GM18873 (cell line): Measurements from ENCODE around the gene LNPEP.
"Not testable (repeated sequence)": the region's sequence is repeated elsewhere in the genome, so short reads cannot be mapped to it uniquely, and the experiment has no call there.

Experiments
- ATAC-seq: cut with Tn5 transposase; IDR thresholded peaks from one replicate; pipeline ENCODE4 v1.9.1; 2021; ENCODE audit warnings: mild to moderate bottlenecking, moderate library complexity, moderate number of reproducible peaks; ENCODE audit not compliant: unreplicated experiment, low FRiP score

Gene LNPEP

GRCh38 chr5:97046270-97046982 lies 110.5 kb downstream of the LNPEP start:
- ATAC-seq: no peak

GRCh38 chr5:97047076-97047475 lies 111.2 kb downstream of the LNPEP start:
- no peak for ATAC-seq

GRCh38 chr5:97049175-97049574 lies 113.3 kb downstream of the LNPEP start:
- no peak for ATAC-seq

- ATAC-seq: no peak
These were observed 120.4 kb downstream of the LNPEP start for GRCh38 chr5:97056263-97056662.

- no peak for ATAC-seq
These were observed 126.2 kb downstream of the LNPEP start for GRCh38 chr5:97062046-97062445.

GRCh38 chr5:97063251-97063650 lies 127.4 kb downstream of the LNPEP start:
- ATAC-seq: no peak

- ATAC-seq: no peak
These were observed 129.6 kb downstream of the LNPEP start for GRCh38 chr5:97065475-97065874.

GRCh38 chr5:97067296-97067850 lies 131.5 kb downstream of the LNPEP start:
- no peak for ATAC-seq

- ATAC-seq: no peak
These were observed 134.4 kb downstream of the LNPEP start for GRCh38 chr5:97070234-97070633.

GRCh38 chr5:97071101-97071500 lies 135.2 kb downstream of the LNPEP start:
- no peak for ATAC-seq

- no peak for ATAC-seq
These were observed 136.1 kb downstream of the LNPEP start for GRCh38 chr5:97071993-97072392.

GRCh38 chr5:97072696-97073095 lies 136.8 kb downstream of the LNPEP start:
- ATAC-seq: no peak

GRCh38 chr5:97073420-97073819 lies 137.5 kb downstream of the LNPEP start:
- ATAC-seq: no peak

- ATAC-seq: no peak
These were observed 139.1 kb downstream of the LNPEP start for GRCh38 chr5:97074859-97075489.

GRCh38 chr5:97075649-97076048 lies 139.8 kb downstream of the LNPEP start:
- ATAC-seq: no peak

- no peak for ATAC-seq
These were observed 140.2 kb downstream of the LNPEP start for GRCh38 chr5:97076098-97076497.

GRCh38 chr5:97077246-97077645 lies 141.4 kb downstream of the LNPEP start:
- ATAC-seq: no peak

GRCh38 chr5:97078958-97079743 lies 143.3 kb downstream of the LNPEP start:
- ATAC-seq: no peak

GRCh38 chr5:97084782-97085458 lies 149.0 kb downstream of the LNPEP start:
- ATAC-seq: not testable (repeated sequence)

- ATAC-seq: no peak
These were observed 149.7 kb downstream of the LNPEP start for GRCh38 chr5:97085459-97086181.
